Uterus (tissue), 4 donors: ENCODE measurements around the gene FAM114A1. TPM values are rescaled to one million over a fixed set of nuclear protein-coding genes. Genes with fewer than 3 reads are reported as not detected.

Experiments used
- DNase-seq, 2 donors: peaks; one replicate each; pipeline ENCODE4 v3.0.0-alpha.2; 2019 to 2020
- H3K27ac ChIP-seq, 2 donors: fragments of 200-600 bp; sonication (generic); 1 replicate in 1 of 2; 2 replicates in 1 of 2; pipeline ENCODE4 v1.5.1; 2016 to 2018
- H3K27me3 ChIP-seq, 2 donors: fragments of 200-600 bp; sonication (generic); one replicate each; pipeline ENCODE4 v1.5.1; 2018 to 2019; ENCODE audit warnings: control low read depth in 1 of 2
- H3K36me3 ChIP-seq, 2 donors: fragments of 200-600 bp; sonication (generic); one replicate each; pipeline ENCODE4 v1.5.1; 2019; ENCODE audit warnings: control low read depth in 1 of 2
- H3K4me1 ChIP-seq, 2 donors: fragments of 200-600 bp; sonication (generic); one replicate each; pipeline ENCODE4 v1.5.1; 2018 to 2019; ENCODE audit warnings: control low read depth in 1 of 2
- H3K4me3 ChIP-seq, 2 donors: fragments of 200-600 bp; sonication (generic); 1 replicate in 1 of 2; 2 replicates in 1 of 2; pipeline ENCODE4 v1.5.1; 2018 to 2019; ENCODE audit warnings: mild to moderate bottlenecking in 1 of 2
- H3K9me3 ChIP-seq, 2 donors: fragments of 200-600 bp; sonication (generic); one replicate each; pipeline ENCODE4 v1.5.1; 2019; ENCODE audit warnings: control low read depth in 1 of 2
- POLR2A ChIP-seq, 2 donors: fragments of 450-650 bp; IDR thresholded peaks; one replicate each; pipeline ENCODE4 v1.6.1; 2016; ENCODE audit warnings: antibody characterized with exemption in 2 of 2, mild to moderate bottlenecking in 1 of 2, moderate library complexity in 1 of 2
- intact Hi-C: fragments of 100-400 bp; cut with DNase I; formaldehyde crosslinking; loops from one replicate; pipeline ENCODE4 v1.15.1; 2023; ENCODE audit warnings: low total_unique reads
- total RNA-seq, 4 donors: library from RNA; depleted of rRNA in 3 of 4; stranded (reverse); fragments of >200 nt in 3 of 4; gene quantifications; one replicate each; pipeline versions ENCODE4 v1.1.0 to v1.2.4, GENCODE V29; 2014 to 2023
- TF ChIP-seq, protein P1 (sequence below), 4 experiments: fragments of 200-600 bp in 2 of 4; fragments of 450-650 bp in 2 of 4; sonication (generic) in 2 of 4; IDR thresholded peaks; one replicate each; pipeline ENCODE4 v1.5.1; 2016 to 2019; ENCODE audit warnings: antibody characterized with exemption in 4 of 4, mild to moderate bottlenecking in 2 of 4, moderate library complexity in 1 of 4
- donor health status: DM: yes; HTN: yes; CAD: no.

FAM114A1 gene
- total RNA-seq, 4 donors from 2014 or later = 41.2 to 273 (median 52.7) TPM

DNA sequence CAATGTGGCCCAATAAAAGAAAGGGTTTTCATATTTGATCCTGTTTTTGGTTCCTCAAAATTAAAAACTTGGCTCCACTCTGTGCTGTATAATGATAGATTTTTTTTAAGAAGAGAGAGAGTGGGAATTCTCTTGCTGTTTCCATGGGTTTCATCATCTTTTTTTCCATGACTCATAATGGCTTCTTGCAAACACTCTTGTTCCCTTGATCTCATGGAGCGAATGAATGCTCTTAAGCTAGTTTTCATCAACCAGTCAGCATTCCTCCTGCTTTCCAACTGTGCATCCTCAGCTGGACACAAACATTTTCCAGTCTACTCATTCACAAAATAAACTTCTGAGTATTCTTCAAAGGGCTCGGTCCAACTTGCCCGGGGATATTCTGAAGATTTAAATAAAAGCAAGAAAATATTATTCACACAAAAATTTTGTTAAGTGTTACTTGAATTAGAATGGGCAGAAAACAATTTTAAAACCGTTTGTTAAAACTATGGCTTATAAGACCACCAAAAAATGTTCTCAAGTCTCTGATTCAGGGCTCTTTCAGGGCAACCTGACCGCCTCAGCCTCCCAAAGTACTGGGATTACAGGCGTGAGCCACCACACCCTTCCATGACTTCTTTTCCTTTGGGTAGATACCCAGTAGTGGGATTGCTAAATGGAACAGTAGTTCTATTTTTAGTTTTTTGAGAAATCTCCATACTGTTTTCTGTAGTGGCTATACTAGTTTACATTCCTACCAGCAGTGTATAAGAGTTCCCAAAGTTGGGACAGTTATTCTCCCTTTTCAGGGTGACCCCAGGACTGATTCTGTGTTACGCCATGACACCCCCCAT, 99.9 kb downstream of the FAM114A1 start:
- Histone ChIP-seq H3K36me3 (no peaks in the 10 kb centered on the region), H3K27ac (peak overlapping the region; percentile 3 to 27), H3K4me3 (no peak overlapping the region), H3K4me1 (no peaks in the 10 kb centered on the region), H3K27me3 (no peaks in the 10 kb centered on the region), H3K9me3 (no peaks in the 10 kb centered on the region)
- TF ChIP-seq POLR2A (IDR thresholded peaks at IDR 0.05) = no peak
- no peak for DNase-seq
- intact Hi-C loops = no loop called here

DNA sequence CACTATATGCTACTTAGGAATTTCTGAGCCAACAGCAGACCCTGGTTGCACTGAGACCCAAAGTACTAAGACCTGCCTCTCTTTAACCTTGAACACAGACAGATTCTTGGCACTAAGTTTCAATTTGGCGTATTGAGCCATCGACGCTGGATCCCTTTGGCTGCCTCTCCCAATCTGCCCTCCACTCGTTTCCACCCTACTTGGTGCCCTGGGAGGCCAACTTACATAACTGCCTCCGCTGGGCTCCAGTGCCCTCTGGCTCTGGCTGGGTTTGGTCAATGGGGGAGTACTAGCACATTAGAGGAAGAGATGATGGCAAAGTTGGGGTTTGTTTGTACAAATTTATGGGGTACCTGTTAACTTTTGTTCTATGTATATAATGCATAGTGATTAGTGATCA, 101.1 kb downstream of the FAM114A1 start:
- DNase-seq = no peak
- TF ChIP-seq, protein P1, sequence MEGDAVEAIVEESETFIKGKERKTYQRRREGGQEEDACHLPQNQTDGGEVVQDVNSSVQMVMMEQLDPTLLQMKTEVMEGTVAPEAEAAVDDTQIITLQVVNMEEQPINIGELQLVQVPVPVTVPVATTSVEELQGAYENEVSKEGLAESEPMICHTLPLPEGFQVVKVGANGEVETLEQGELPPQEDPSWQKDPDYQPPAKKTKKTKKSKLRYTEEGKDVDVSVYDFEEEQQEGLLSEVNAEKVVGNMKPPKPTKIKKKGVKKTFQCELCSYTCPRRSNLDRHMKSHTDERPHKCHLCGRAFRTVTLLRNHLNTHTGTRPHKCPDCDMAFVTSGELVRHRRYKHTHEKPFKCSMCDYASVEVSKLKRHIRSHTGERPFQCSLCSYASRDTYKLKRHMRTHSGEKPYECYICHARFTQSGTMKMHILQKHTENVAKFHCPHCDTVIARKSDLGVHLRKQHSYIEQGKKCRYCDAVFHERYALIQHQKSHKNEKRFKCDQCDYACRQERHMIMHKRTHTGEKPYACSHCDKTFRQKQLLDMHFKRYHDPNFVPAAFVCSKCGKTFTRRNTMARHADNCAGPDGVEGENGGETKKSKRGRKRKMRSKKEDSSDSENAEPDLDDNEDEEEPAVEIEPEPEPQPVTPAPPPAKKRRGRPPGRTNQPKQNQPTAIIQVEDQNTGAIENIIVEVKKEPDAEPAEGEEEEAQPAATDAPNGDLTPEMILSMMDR (IDR thresholded peaks at IDR 0.05) = no peak
- TF ChIP-seq POLR2A (IDR thresholded peaks at IDR 0.05) = no peak
- no peaks in the 10 kb centered on the region for H3K4me1 ChIP-seq
- H3K4me3 ChIP-seq = no peak overlapping the region
- no peak overlapping the region for H3K27ac ChIP-seq
- H3K27me3 ChIP-seq = no peaks in the 10 kb centered on the region
- no peaks in the 10 kb centered on the region for H3K36me3 ChIP-seq
- intact Hi-C loops = no loop called here
- no peaks in the 10 kb centered on the region for H3K9me3 ChIP-seq

- no peaks in the 10 kb centered on the region for H3K36me3 ChIP-seq
- TF ChIP-seq POLR2A (IDR thresholded peaks at IDR 0.05) = no peak
- TF ChIP-seq, protein P1 (IDR thresholded peaks at IDR 0.05) = no peak
- H3K4me1 ChIP-seq = no peaks in the 10 kb centered on the region
- intact Hi-C loops = no loop called here
- H3K4me3 ChIP-seq = no peak overlapping the region
- no peaks in the 10 kb centered on the region for H3K9me3 ChIP-seq
- H3K27me3 ChIP-seq = no peaks in the 10 kb centered on the region
- no peak overlapping the region for H3K27ac ChIP-seq
- no peak for DNase-seq
Observed at GRCh38 chr4:38976308-38976707, 108.7 kb downstream of the FAM114A1 start.

- Histone ChIP-seq H3K27ac (no peak overlapping the region), H3K36me3 (no peaks in the 10 kb centered on the region), H3K4me3 (no peak overlapping the region), H3K4me1 (no peaks in the 10 kb centered on the region), H3K27me3 (no peaks in the 10 kb centered on the region), H3K9me3 (no peaks in the 10 kb centered on the region)
- TF ChIP-seq, protein P1 (IDR thresholded peaks at IDR 0.05) = no peak
- TF ChIP-seq POLR2A (IDR thresholded peaks at IDR 0.05) = no peak
- intact Hi-C loops = no loop called here
- no peak for DNase-seq
Observed at GRCh38 chr4:38979081-38979480, 111.5 kb downstream of the FAM114A1 start.

GRCh38 chr4:38979511-38980230, 112.1 kb downstream of the FAM114A1 start:
- intact Hi-C loops = no loop called here
- TF ChIP-seq POLR2A (IDR thresholded peaks at IDR 0.05) = no peak
- TF ChIP-seq, protein P1 (IDR thresholded peaks at IDR 0.05) = no peak
- H3K36me3 ChIP-seq = no peaks in the 10 kb centered on the region
- no peaks in the 10 kb centered on the region for H3K4me1 ChIP-seq
- H3K9me3 ChIP-seq = no peaks in the 10 kb centered on the region
- H3K4me3 ChIP-seq = no peak overlapping the region
- H3K27ac ChIP-seq = no peak overlapping the region
- no peaks in the 10 kb centered on the region for H3K27me3 ChIP-seq
- no peak for DNase-seq
